Measurements from ENCODE around the gene OLFML1. TPM values are rescaled to one million over a fixed set of nuclear protein-coding genes. Genes with fewer than 3 reads are reported as not detected.

Gene OLFML1
- polyA plus RNA-seq, 2 of the 4 experiments (the other 2 are of a cell fraction), result not detected

- Histone ChIP-seq H3K4me2 (no peak overlapping the region), H3K9me3 (no peaks in the 10 kb centered on the region), H3K4me1 (0 out of 3 replicates have a peak, but pooled peaks cover 6% of the 10 kb centered on the region), H3K27ac (no peak overlapping the region), H3K4me3 (no peak overlapping the region)
- FAIRE-seq (no peak), DNase-seq (ENCODE audit: low read depth in 1 of 2, low spot score in 1 of 2) (no peak), ATAC-seq (no peak)
- CTCF ChIA-PET, result interaction anchor here (0.9 to 2.3 kb wide), 5 partner anchors 64 to 410 kb away, joined by 4 to 12 read pairs (median 4); no protein-coding TSS in a partner anchor
- POLR2A ChIA-PET, result no interaction called here
- 75% methylated on average over 3 of the region's 3 CpGs for WGBS (ENCODE audit: missing lambda C conversion rate)
- TF ChIP-seq NFE2L2 (conservative IDR thresholded peaks at IDR 0.05; ENCODE audit: low read length), result no peak
- no peak for TF ChIP-seq SREBF2 (IDR thresholded peaks at IDR 0.05)
- no peak for TF ChIP-seq ZC3H11A (IDR thresholded peaks at IDR 0.05)
- TF ChIP-seq HOXA7 (CRISPR knock-in tag; IDR thresholded peaks at IDR 0.05), result no peak
- no peak for TF ChIP-seq CEBPB (IDR thresholded peaks at IDR 0.05)
- TF ChIP-seq JUNB (IDR thresholded peaks at IDR 0.05), result no peak
- TF ChIP-seq ELK1 (IDR thresholded peaks at IDR 0.05; ENCODE audit: low read depth, low read length), result no peak
- TF ChIP-seq HMGXB4 (CRISPR knock-in tag; IDR thresholded peaks at IDR 0.05; ENCODE audit: borderline replicate concordance), result no peak
- TF ChIP-seq CTCF (IDR thresholded peaks at IDR 0.05), result no peak
- no peak for TF ChIP-seq SMC3 (IDR thresholded peaks at IDR 0.05)
- no peak for TF ChIP-seq RARB (CRISPR knock-in tag; IDR thresholded peaks at IDR 0.05)
- TF ChIP-seq KDM5A (IDR thresholded peaks at IDR 0.05), result no peak
- no peak for TF ChIP-seq JUN (IDR thresholded peaks at IDR 0.05)
- TF ChIP-seq FOSB (CRISPR knock-in tag; IDR thresholded peaks at IDR 0.05), result no peak
These were observed 22.8 kb downstream of the OLFML1 start for GRCh38 chr11:7508087-7508486.

- Histone ChIP-seq H3K4me2 (no peak overlapping the region), H3K4me3 (no peak overlapping the region), H3K4me1 (0 out of 3 replicates have a peak, but pooled peaks cover 6% of the 10 kb centered on the region), H3K27ac (no peak overlapping the region), H3K9me3 (no peaks in the 10 kb centered on the region)
- ChIA-PET POLR2A (no interaction called here), CTCF (interaction anchor here (0.9 to 6.1 kb wide), 5 partner anchors 9 to 185 kb away, joined by 3 to 76 read pairs (median 4); no protein-coding TSS in a partner anchor)
- TF ChIP-seq NFE2L2 (conservative IDR thresholded peaks at IDR 0.05; ENCODE audit: low read length) (no peak), KDM1A (IDR thresholded peaks at IDR 0.05; ENCODE audit: low read depth) (no peak), HMGXB4 (CRISPR knock-in tag; IDR thresholded peaks at IDR 0.05; ENCODE audit: borderline replicate concordance) (no peak), NR3C1 (IDR thresholded peaks at IDR 0.05) (no peak), KDM5A (IDR thresholded peaks at IDR 0.05) (no peak), GATA3 (IDR thresholded peaks at IDR 0.05; ENCODE audit: borderline replicate concordance) (no peak), PBX3 (IDR thresholded peaks at IDR 0.05) (no peak), MYC (IDR thresholded peaks at IDR 0.05; ENCODE audit: borderline replicate concordance, low read length) (no peak), SREBF2 (IDR thresholded peaks at IDR 0.05) (no peak), RARB (CRISPR knock-in tag; IDR thresholded peaks at IDR 0.05) (no peak), TFCP2L1 (CRISPR knock-in tag; IDR thresholded peaks at IDR 0.05) (no peak), RFX5 (IDR thresholded peaks at IDR 0.05) (no peak), RNF2 (IDR thresholded peaks at IDR 0.05; ENCODE audit: borderline replicate concordance, low read depth) (no peak), JUN (IDR thresholded peaks at IDR 0.05) (no peak), NPAS2 (CRISPR knock-in tag; IDR thresholded peaks at IDR 0.05; ENCODE audit: borderline replicate concordance) (no peak), E2F6 (IDR thresholded peaks at IDR 0.05; ENCODE audit: borderline replicate concordance, low read depth) (no peak), HOXA7 (CRISPR knock-in tag; IDR thresholded peaks at IDR 0.05) (no peak), MAX (IDR thresholded peaks at IDR 0.05) (no peak), FOSL2 (IDR thresholded peaks at IDR 0.05) (no peak), FOSL2 (CRISPR knock-in tag; IDR thresholded peaks at IDR 0.05) (no peak)
- WGBS (ENCODE audit: missing lambda C conversion rate), result 80% methylated on average over 2 of the region's 2 CpGs
- DNase-seq (ENCODE audit: low read depth in 1 of 2, low spot score in 1 of 2) (no peak), FAIRE-seq (no peak), ATAC-seq (no peak)
These were observed 24.7 kb downstream of the OLFML1 start for GRCh38 chr11:7509966-7510365.
